Keratinocyte (primary cell): ENCODE results near the gene GALNS. TPM values are rescaled to one million over a fixed set of nuclear protein-coding genes. Genes with fewer than 3 reads are reported as not detected.

Experiments used
- DNase-seq: peaks from one replicate; pipeline ENCODE4 v3.0.0-alpha.2; 2011; ENCODE audit warnings: low read depth, missing footprints, low spot score
- FAIRE-seq: peaks from 2 replicates; lab custom pipeline; 2011; peaks lifted over from hg19 to GRCh38; lab: Jason Lieb, UNC
- H2AFZ ChIP-seq: 2 replicates; pipeline ENCODE4 v1.6.0; 2012; ENCODE audit warnings: low read length, control low read depth, inconsistent platforms; ENCODE audit not compliant: control insufficient read depth
- H3K27ac ChIP-seq: 2 replicates; pipeline ENCODE4 v1.5.1; 2011; ENCODE audit warnings: low read length; ENCODE audit not compliant: control insufficient read depth, insufficient read depth
- H3K27me3 ChIP-seq: 3 replicates; pipeline ENCODE4 v1.6.0; 2011; ENCODE audit warnings: low read length; ENCODE audit not compliant: control insufficient read depth, insufficient read depth; ENCODE audit errors: extremely low read depth
- H3K36me3 ChIP-seq, 2 experiments: 2 replicates in 1 of 2; 3 replicates in 1 of 2; pipeline ENCODE4 v1.5.1; 2011; ENCODE audit warnings: low read length in 2 of 2, mild to moderate bottlenecking in 1 of 2; ENCODE audit not compliant: control insufficient read depth in 2 of 2, insufficient read depth in 2 of 2; ENCODE audit errors: extremely low read depth in 1 of 2
- H3K4me1 ChIP-seq: 3 replicates; pipeline ENCODE4 v1.5.1; 2011; ENCODE audit warnings: low read length; ENCODE audit not compliant: control insufficient read depth, insufficient read depth; ENCODE audit errors: extremely low read depth
- H3K4me2 ChIP-seq: 3 replicates; pipeline ENCODE4 v1.6.0; 2011; ENCODE audit warnings: low read depth, low read length; ENCODE audit not compliant: control insufficient read depth, insufficient read depth; ENCODE audit errors: extremely low read depth
- H3K4me3 ChIP-seq, 3 experiments: fragments of 200-600 bp in 1 of 3; sonication (generic) in 1 of 3; 2 replicates in 2 of 3; 3 replicates in 1 of 3; pipeline ENCODE4 v1.5.1; 2011 to 2016; ENCODE audit warnings: low read length in 3 of 3, mild to moderate bottlenecking in 3 of 3, control low read depth in 2 of 3, inconsistent platforms in 1 of 3, low read depth in 1 of 3, mixed read lengths in 1 of 3, mixed run types in 1 of 3, moderate library complexity in 1 of 3; ENCODE audit not compliant: control insufficient read depth in 2 of 3, insufficient read depth in 2 of 3; ENCODE audit errors: extremely low read depth in 1 of 3
- H3K79me2 ChIP-seq: 2 replicates; pipeline ENCODE4 v1.6.0; 2012; ENCODE audit warnings: low read length; ENCODE audit not compliant: control insufficient read depth, insufficient read depth
- H3K9ac ChIP-seq: 3 replicates; pipeline ENCODE4 v1.6.0; 2011; ENCODE audit warnings: low read length; ENCODE audit not compliant: control insufficient read depth, insufficient read depth; ENCODE audit errors: extremely low read depth
- H3K9me1 ChIP-seq: 3 replicates; pipeline ENCODE4 v1.6.0; 2011; ENCODE audit warnings: low read length; ENCODE audit not compliant: control insufficient read depth, insufficient read depth; ENCODE audit errors: extremely low read depth
- H3K9me3 ChIP-seq: 2 replicates; pipeline ENCODE4 v1.5.1; 2012; ENCODE audit warnings: low read depth, low read length; ENCODE audit not compliant: control insufficient read depth
- H4K20me1 ChIP-seq: 3 replicates; pipeline ENCODE4 v1.6.0; 2011; ENCODE audit warnings: low read length; ENCODE audit not compliant: control insufficient read depth, insufficient read depth; ENCODE audit errors: extremely low read depth
- EZH2 ChIP-seq: IDR thresholded peaks from one replicate; pipeline ENCODE4 v1.6.1; 2012; ENCODE audit warnings: inconsistent platforms, mild to moderate bottlenecking, low read length, moderate library complexity
- dilution Hi-C: fragments of 300-500 bp; cut with MboI; formaldehyde crosslinking; loops from one replicate; pipeline ENCODE4 v1.7.0; 2020; ENCODE audit warnings: low sequenced_read_pairs; ENCODE audit not compliant: extremely low pct_ligation_motif_present
- polyA plus RNA-seq, 5 experiments: library from polyadenylated mRNA; depleted of rRNA in 3 of 5; stranded (reverse) in 3 of 5; stranded (forward) in 1 of 5; unstranded in 1 of 5; fragments of >200 nt; gene quantifications; 1 replicate in 1 of 5; 2 replicates in 3 of 5; 3 replicates in 1 of 5; pipeline versions ENCODE4 v1.2.1 to v1.2.3, GENCODE V29; 2011 to 2012; ENCODE audit warnings: missing spikeins in 2 of 5, low read depth in 1 of 5, low replicate concordance in 1 of 5
- TF ChIP-seq, protein P1 (sequence below), 3 experiments: IDR thresholded peaks in 1 of 3; conservative IDR thresholded peaks in 1 of 3; optimal IDR thresholded peaks in 1 of 3; 2 replicates in 2 of 3; 3 replicates in 1 of 3; pipeline versions ENCODE3 to v1.5.1; 2011; ENCODE audit warnings: low read length in 3 of 3, mild to moderate bottlenecking in 3 of 3, moderate library complexity in 2 of 3, control low read depth in 1 of 3, inconsistent platforms in 1 of 3; ENCODE audit not compliant: insufficient read depth in 2 of 3; ENCODE audit errors: extremely low read depth in 1 of 3

Gene GALNS
- polyA plus RNA-seq, 1 donor (not counting 4 experiments of a cell fraction or from before 2014, with no cell fraction given): 8.3 TPM

DNA sequence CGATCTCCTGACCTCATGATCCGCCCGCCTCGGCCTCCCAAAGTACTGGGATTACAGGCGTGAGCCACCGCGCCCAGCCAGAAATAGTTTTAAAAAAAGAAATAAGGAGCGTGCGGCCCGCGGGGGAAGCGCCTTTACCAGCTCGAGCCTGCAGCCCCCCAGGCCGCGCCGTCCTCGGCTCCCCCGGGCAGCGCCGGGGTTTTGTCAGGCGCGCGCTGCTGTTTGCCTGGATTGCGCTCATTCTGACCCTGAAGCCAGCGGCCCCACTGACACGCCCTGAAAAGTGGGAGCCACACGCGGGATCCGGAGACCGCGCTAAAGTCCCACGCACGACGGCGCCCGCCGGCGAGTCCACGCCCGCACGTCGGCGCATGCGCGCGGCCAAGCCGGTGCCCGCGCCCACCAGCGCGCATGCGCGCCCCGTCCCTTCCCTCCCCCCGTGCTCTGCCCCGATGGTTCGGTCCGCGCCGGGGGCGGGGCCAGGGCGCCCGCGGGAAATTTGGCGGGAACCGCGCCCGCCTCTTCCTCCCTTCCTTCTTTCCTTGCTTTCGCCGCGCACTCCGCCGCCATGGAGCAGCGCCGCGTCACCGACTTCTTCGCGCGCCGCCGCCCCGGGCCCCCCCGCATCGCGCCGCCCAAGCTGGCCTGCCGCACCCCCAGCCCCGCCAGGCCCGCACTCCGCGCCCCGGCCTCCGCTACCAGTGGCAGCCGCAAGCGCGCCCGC is 53.3 kb downstream of the GALNS start, which contains the start of gene CDT1:
TSS of gene CDT1 (plus strand) at position 526 of the 724 bp plus-strand sequence. CDS start at position 569, 43 bp downstream.
- H3K4me1 ChIP-seq: peaks cover 11% of the 10 kb centered on the region
- H3K36me3 ChIP-seq: peaks cover 2 to 13% of the 10 kb centered on the region in 2 experiments
- DNase-seq (no peak), FAIRE-seq (no peak)
- H3K27me3 ChIP-seq: no peaks in the 10 kb centered on the region
- dilution Hi-C loops: no loop called here
- H3K9me3 ChIP-seq: no peaks in the 10 kb centered on the region
- peaks cover 2% of the 10 kb centered on the region for H4K20me1 ChIP-seq
- no peaks in the 10 kb centered on the region for H3K9me1 ChIP-seq
- H3K79me2 ChIP-seq: peaks cover 11% of the 10 kb centered on the region
- peak within 1 kb of the TSS; percentile 77 for H3K9ac ChIP-seq
- H3K4me2 ChIP-seq: peak within 1 kb of the TSS; percentile 91
- peak within 1 kb of the TSS; percentile 66 to 81 (median 72) for H3K4me3 ChIP-seq
- peak within 1 kb of the TSS; percentile 61 for H3K27ac ChIP-seq
- TF ChIP-seq EZH2: no peak
- TF ChIP-seq, protein P1, sequence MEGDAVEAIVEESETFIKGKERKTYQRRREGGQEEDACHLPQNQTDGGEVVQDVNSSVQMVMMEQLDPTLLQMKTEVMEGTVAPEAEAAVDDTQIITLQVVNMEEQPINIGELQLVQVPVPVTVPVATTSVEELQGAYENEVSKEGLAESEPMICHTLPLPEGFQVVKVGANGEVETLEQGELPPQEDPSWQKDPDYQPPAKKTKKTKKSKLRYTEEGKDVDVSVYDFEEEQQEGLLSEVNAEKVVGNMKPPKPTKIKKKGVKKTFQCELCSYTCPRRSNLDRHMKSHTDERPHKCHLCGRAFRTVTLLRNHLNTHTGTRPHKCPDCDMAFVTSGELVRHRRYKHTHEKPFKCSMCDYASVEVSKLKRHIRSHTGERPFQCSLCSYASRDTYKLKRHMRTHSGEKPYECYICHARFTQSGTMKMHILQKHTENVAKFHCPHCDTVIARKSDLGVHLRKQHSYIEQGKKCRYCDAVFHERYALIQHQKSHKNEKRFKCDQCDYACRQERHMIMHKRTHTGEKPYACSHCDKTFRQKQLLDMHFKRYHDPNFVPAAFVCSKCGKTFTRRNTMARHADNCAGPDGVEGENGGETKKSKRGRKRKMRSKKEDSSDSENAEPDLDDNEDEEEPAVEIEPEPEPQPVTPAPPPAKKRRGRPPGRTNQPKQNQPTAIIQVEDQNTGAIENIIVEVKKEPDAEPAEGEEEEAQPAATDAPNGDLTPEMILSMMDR (optimal IDR thresholded peaks at IDR 0.05 in 1 of 3, IDR thresholded peaks at IDR 0.05 in 1 of 3, conservative IDR thresholded peaks at IDR 0.05 in 1 of 3; ENCODE audit: extremely low read depth in 1 of 3, insufficient read depth in 2 of 3, low read length in 3 of 3): no peak
- H2AFZ ChIP-seq: peak within 1 kb of the TSS; percentile 19

DNA sequence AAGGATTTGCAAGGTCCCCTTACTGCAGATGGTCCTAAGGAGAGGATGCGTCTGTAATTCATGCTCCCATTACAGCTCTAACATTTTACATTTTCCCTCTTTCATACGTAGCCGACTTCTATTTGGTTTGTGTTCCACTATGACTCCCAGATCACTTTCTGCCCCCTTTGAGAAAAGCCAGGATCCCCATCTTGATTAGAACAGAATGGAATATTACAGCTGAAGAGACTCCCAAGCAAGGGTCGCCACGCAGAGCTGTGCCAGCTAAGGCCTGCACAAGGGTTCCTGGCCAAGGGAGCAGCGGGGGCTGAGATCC is 56.5 kb downstream of the GALNS start:
- dilution Hi-C loops: no loop called here
- Histone ChIP-seq H3K27ac (no peak overlapping the region), H3K36me3 (no peaks in the 10 kb centered on the region), H3K4me3 (no peak overlapping the region), H3K79me2 (peaks cover 10% of the 10 kb centered on the region), H2AFZ (no peak overlapping the region), H3K9me1 (no peaks in the 10 kb centered on the region), H4K20me1 (no peaks in the 10 kb centered on the region), H3K27me3 (no peaks in the 10 kb centered on the region), H3K4me1 (peaks cover 11% of the 10 kb centered on the region), H3K9ac (no peak overlapping the region), H3K4me2 (no peak overlapping the region), H3K9me3 (no peaks in the 10 kb centered on the region)
- DNase-seq: no peak
- TF ChIP-seq, protein P1 (optimal IDR thresholded peaks at IDR 0.05 in 1 of 3, IDR thresholded peaks at IDR 0.05 in 1 of 3, conservative IDR thresholded peaks at IDR 0.05 in 1 of 3; ENCODE audit: extremely low read depth in 1 of 3, insufficient read depth in 2 of 3, low read length in 3 of 3): no peak
- TF ChIP-seq EZH2: no peak
- no peak for FAIRE-seq
